ENCODE data around the gene CEP120.

Gene CEP120

DNA sequence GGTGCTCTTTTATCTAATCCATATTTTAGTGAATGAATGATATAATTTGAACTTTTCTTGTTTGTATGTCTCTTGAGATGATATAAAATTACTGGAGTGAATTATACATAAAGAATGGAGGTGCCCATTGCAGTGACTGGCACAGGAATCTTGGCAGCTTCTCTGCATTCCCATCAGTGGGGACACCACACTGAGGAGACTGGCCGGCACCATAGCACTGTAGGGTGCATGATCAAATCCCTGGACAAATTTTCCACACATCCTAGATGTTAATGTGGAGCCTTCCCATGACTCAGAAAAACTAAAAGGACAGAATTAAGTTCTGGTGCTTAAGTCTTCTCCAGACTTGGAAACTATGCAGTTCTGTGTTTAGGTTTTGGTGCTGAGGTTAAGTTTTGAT lies 124.1 kb downstream of the CEP120 start:
- DNase-seq (ENCODE audit: low spot score), result no peak

- no peak for DNase-seq (ENCODE audit: low spot score)
These were observed 124.7 kb downstream of the CEP120 start for GRCh38 chr5:123298335-123299030.

- DNase-seq (ENCODE audit: low spot score), result no peak
These were observed 125.3 kb downstream of the CEP120 start for GRCh38 chr5:123297866-123298265.

GRCh38 chr5:123297198-123297831 lies 125.9 kb downstream of the CEP120 start:
- DNase-seq (ENCODE audit: low spot score), result no peak
